Measurements from ENCODE around the gene PLB1.

PLB1 gene

DNA sequence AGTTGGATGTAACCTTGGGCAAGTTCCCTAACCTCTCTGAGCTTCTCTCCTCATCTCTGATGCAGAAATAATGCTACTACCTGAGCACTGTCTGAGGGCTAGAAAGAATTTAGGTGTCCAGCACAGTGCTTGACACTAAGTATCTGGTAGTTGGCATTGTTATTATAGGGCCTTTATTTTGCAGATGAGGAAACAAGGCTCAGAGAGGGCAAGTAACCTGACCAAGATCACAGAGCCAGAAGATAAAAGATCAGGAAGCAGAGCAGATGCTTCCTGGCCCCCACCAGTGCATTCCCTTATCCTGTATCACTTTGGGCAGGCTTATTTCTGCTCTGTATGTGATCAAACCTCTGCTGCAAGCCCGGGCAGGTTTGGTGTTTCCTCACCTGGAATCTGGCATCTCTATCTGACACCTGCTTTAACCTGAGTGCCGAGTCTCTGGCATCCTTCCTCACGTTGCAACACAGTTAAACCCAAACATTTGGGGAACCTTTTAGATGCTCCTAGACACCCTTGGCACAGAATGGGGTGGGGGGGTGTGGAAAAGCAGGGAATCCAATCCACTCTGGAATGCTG is 69.9 kb downstream of the PLB1 start:
- no peak for DNase-seq

- peak; percentile 78 to 88 (median 86) for DNase-seq
Observed at GRCh38 chr2:28566521-28567041, 70.7 kb downstream of the PLB1 start.

GRCh38 chr2:28567061-28567471 is 71.2 kb downstream of the PLB1 start:
- DNase-seq, result peak in 1 of 4 experiments; percentile 31

DNA sequence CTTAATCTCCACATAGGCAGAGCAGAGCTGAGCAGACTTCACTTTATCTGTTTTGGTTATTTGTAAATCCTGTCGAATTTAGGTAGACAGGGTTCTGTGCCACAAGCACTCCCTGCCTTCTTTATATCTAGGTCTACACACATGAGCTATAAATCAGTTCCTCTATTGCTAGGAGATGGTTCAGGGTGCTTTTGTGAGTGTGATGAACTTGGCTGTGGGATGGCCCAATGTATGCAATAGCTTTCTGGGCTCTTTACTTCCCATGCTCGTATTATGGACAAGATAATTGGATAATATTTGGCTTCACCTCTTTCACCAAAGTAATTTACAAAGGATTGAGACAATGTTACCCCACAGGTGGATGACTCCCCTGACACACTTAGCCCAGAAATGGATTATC is 72.2 kb downstream of the PLB1 start:
- DNase-seq, result no peak

DNA sequence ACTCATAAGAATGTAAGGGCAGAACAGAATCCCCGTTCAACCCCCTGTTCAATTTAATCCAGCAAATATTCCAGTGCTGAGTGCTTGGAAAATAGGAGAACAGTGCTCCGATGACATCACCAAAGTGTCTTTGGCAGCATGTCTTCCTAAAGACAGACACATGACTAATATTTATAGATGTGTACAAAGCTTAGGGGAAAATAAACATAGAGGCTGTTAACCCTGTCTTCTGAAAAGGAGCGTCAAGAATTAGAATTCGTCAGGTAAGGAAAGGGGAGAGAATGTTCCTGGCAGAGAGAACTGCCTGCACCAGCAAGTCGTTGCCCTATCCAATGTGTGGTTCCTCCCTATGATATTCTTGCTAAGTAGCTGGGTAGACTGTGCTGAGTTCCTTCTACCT is 72.7 kb downstream of the PLB1 start:
- DNase-seq, result no peak

GRCh38 chr2:28570431-28570830 is 74.6 kb downstream of the PLB1 start:
- no peak for DNase-seq

- DNase-seq, result no peak
Observed at GRCh38 chr2:28576714-28577113, 80.9 kb downstream of the PLB1 start.

GRCh38 chr2:28577791-28578680 is 82.2 kb downstream of the PLB1 start:
- DNase-seq, result no peak

DNA sequence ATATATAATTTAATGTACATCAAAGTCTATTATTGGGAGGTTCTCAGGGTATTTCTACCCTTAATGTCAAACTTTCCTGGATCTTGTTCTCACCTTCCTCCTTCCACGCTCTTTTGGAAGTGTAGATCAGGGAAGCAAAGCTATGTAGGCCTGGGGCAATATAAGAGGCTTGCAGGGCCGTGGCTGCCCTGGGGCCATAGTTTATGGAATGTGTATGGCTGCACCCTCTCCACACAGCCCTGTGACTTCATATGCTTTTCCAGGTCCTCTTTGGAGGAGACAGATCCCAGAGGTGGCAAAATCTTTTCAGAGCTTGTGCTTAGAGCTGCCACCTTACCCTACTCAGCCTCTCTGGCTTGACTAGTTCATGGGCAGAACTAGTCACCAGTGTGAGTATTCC is 82.9 kb downstream of the PLB1 start:
- DNase-seq, result no peak

- DNase-seq, result no peak
Observed at GRCh38 chr2:28579606-28580005, 83.7 kb downstream of the PLB1 start.

DNA sequence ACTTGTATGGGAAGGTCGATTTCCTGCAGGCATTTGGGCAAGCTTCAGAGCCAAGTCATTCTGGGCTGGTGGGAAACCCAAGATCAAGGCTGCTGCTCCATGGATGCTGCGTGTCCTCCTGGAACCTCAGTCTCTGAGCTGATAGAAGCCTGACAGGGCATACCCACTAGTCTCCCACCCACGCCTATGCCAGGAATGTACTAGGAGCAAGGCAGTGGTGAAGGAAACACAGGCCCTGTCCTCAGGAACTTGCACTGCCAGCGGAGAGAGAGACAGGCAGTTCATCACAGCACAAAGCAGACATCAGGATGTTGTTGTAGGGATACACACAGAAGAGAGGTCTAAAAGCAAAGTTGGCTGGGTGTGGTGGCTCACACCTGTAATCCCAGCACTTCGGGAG is 84.2 kb downstream of the PLB1 start:
- no peak for DNase-seq

DNA sequence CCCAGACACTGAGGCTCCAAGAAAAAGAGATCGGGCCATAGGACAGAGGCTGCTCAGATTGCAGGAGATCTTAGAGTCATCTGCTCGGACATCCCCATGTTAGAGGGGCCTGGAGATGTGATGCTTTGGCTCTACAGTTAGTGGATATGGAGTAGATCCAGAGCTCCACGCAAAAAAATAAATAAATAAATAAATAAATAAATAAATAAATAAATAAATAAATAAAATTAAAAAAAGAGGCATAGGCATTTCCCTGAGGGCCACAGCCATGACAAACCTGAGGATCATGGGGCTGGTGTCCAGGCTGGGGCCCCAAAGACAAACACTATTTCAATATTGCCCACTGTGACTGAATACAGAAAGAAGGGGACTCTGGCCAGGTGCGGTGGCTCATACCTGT is 85.5 kb downstream of the PLB1 start:
- DNase-seq, result no peak

DNA sequence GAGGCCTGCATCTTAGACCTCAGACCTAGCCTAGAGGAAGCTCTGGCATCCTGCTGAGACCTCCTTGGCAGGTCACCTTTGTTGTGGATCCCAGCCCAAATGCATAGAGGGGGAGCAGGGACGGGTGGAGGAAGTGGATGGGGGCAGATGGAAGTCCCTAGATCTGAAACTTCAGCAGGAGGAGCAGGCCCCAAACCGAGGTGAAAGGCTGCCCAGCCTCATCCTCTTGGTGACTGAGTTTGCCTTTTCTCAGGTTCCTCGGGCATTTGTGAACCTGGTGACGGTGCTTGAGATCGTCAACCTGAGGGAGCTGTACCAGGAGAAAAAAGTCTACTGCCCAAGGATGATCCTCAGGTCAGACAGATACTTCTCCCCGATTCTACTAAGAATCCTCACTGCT is 86.3 kb downstream of the PLB1 start:
- no peak for DNase-seq

GRCh38 chr2:28582595-28582994 is 86.7 kb downstream of the PLB1 start:
- no peak for DNase-seq

DNA sequence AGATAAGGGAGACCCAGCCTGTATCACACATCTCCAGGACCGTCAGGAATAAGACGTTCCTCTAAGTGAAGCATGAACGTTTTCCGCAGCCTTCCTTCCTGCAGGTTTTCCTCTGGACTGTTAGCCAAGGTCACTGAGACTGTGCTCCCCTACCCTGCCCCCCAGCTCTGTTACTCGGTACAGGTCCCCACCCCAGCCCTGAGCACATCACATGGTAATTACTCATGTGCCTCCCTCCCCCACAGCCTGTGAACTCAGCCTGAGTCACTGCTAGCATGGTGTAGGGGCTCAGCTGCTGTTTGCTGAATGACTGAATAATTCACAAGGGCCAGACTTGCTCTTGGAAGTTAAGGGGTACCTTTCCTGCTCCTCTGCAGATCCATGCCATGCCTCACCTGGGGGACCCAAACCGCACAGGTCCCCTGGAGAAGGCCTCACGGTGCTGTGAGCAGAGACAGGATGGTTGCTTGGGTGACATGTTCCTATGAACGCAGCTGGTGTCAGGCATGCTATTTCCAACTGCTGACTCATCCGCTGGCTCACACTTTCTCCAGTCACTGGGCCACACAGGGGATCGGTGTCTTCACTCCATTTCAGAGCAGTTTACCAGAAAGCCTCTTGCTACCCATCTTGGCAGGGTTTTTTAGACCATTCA is 88.2 kb downstream of the PLB1 start:
- peak in 3 of 4 experiments; percentile 30 to 55 (median 33) for DNase-seq

GRCh38 chr2:28586867-28587266 is 91.0 kb downstream of the PLB1 start:
- peak in 2 of 4 experiments; percentile 29 to 35 for DNase-seq

DNA sequence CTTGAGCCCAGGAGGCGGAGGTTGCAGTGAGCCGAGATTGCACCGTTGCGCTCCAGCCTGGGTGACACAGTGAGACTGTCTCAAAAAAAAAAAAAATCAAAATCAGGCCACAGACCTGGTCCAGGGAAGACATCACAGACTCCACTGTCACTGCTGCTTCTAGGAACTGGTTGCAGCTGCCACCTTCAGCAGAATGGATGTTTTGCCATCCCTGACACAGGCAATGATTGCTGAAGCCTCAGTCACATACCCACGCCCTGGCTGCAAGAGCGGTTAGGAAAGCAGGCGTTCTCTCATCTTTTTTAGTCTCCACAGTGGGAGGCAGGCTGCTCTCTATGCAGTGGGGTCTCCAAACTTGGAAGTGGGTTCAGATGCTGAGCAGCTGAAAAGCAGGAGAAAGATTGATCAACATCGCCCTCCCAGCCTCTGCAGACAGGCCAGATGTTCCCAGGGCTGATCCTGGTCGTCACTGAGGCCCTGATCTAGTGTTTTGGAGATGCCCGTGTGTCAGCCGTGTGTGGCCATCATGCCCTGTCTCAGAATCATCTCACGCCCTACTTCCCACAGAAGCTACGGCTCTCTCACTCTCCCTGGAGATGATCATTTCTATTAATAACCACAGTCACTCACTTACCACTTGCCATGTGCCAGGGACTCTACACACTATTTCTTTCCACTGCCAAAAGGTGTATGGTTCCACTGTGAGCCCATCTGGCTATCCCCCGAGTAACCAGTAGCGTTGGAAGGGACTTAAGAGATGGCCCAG is 91.8 kb downstream of the PLB1 start:
- no peak for DNase-seq

- DNase-seq, result no peak
Observed at GRCh38 chr2:28588292-28588670, 92.4 kb downstream of the PLB1 start.

DNA sequence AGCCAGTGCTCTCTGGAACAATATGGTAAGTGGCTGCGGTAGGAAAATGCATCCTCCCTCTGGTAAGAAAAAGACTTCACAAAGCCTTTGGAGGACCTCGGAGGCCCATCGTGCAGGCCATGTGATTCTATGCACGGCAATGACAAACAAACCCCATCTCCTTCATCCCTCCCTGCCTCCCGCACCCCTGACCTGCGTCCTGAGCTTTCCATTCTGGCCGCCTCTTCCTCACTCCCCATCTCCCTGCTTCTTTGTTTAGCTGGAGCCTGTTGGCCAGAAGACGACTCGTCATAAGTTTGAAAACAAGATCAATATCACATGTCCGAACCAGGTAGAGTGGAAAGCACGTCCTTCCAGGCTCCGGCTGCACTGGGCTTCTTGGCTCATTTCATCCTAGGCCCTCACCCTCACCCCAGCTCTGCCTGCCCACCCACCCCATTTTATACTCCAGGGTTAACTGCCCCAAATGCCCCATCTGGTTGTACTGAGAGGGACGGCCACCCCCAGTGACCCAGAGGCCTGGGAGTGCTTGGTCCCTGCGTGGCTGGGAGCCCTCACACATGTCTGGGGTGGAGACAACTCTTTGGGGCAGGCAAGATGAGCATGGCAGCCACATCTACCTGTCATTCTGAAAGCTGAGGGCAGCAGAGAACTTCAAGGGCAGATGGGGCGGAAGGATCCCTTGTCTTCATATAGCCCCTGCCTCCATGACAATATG is 94.0 kb downstream of the PLB1 start:
- DNase-seq, result no peak

- DNase-seq, result no peak
Observed at GRCh38 chr2:28590496-28591301, 94.8 kb downstream of the PLB1 start.

GRCh38 chr2:28591711-28592335 is 96.0 kb downstream of the PLB1 start:
- no peak for DNase-seq

Measured in activated naive CD4-positive, alpha-beta T cell (primary cell).